Lower leg skin (tissue), 3 donors: ENCODE measurements around the gene TM2D3.

Experiments
- CTCF ChIP-seq, 3 donors: fragments of 450-650 bp; IDR thresholded peaks; one replicate each; pipeline ENCODE4 v1.5.1; 2016; ENCODE audit warnings: antibody characterized with exemption in 3 of 3, mild to moderate bottlenecking in 3 of 3, moderate library complexity in 2 of 3
- POLR2A ChIP-seq, 2 donors: fragments of 450-650 bp; IDR thresholded peaks; one replicate each; pipeline ENCODE4 v1.6.1; 2016 to 2017; ENCODE audit warnings: antibody characterized with exemption in 2 of 2, mild to moderate bottlenecking in 1 of 2, moderate library complexity in 1 of 2

- TF ChIP-seq POLR2A (IDR thresholded peaks at IDR 0.05) (no peak), CTCF (IDR thresholded peaks at IDR 0.05) (no peak)
These were observed 49.4 kb downstream of the TM2D3 start for GRCh38 chr15:101602801-101603200.
